CD14-positive monocyte (primary cell): ENCODE data around the gene ZNF511. TPM values are rescaled to one million over a fixed set of nuclear protein-coding genes. Genes with fewer than 3 reads are reported as not detected.

Experiments used
- DNase-seq, 3 donors: peaks; one replicate each; pipeline ENCODE4 v3.0.0-alpha.2; 2011 to 2022
- H2AFZ ChIP-seq: 2 replicates; pipeline ENCODE4 v1.6.0; 2012; ENCODE audit warnings: mild to moderate bottlenecking, low read depth, low read length, inconsistent platforms; ENCODE audit not compliant: insufficient read depth, poor library complexity, severe bottlenecking
- H3K27ac ChIP-seq, 2 donors: 1 replicate in 1 of 2; 2 replicates in 1 of 2; pipeline ENCODE4 v1.5.1; 2012 to 2013; ENCODE audit warnings: low read length in 2 of 2, control low read depth in 1 of 2, inconsistent platforms in 1 of 2, low read depth in 1 of 2, mild to moderate bottlenecking in 1 of 2
- H3K27me3 ChIP-seq, 2 donors: one replicate each; pipeline versions ENCODE4 v1.6.0 to v1.6.1; 2011 to 2013; ENCODE audit warnings: low read length in 2 of 2; ENCODE audit not compliant: control insufficient read depth in 2 of 2, insufficient read depth in 2 of 2
- H3K36me3 ChIP-seq, 2 donors: replicated peaks in 1 of 2; 1 replicate in 1 of 2; 2 replicates in 1 of 2; pipeline versions ENCODE4 v1.5.1 to v1.6.1; 2012 to 2013; ENCODE audit warnings: low read length in 2 of 2, control low read depth in 1 of 2, inconsistent platforms in 1 of 2, mild to moderate bottlenecking in 1 of 2; ENCODE audit not compliant: insufficient read depth in 2 of 2, control insufficient read depth in 1 of 2
- H3K4me1 ChIP-seq, 2 donors: 1 replicate in 1 of 2; 2 replicates in 1 of 2; pipeline versions ENCODE4 v1.5.1 to v1.6.1; 2012 to 2013; ENCODE audit warnings: low read length in 2 of 2, control low read depth in 1 of 2, inconsistent platforms in 1 of 2, mild to moderate bottlenecking in 1 of 2, moderate library complexity in 1 of 2; ENCODE audit not compliant: insufficient read depth in 2 of 2, control insufficient read depth in 1 of 2
- H3K4me2 ChIP-seq: replicated peaks from 2 replicates; pipeline ENCODE3; 2012; ENCODE audit warnings: low read length, moderate library complexity, mild to moderate bottlenecking; ENCODE audit not compliant: poor library complexity, severe bottlenecking; ENCODE audit errors: extremely low read depth
- H3K4me3 ChIP-seq, 3 experiments: fragments of 200-600 bp in 1 of 3; sonication (generic) in 1 of 3; replicated peaks in 1 of 3; 1 replicate in 2 of 3; 2 replicates in 1 of 3; pipeline ENCODE4 v1.5.1; 2011 to 2013; ENCODE audit warnings: low read length in 3 of 3, mild to moderate bottlenecking in 3 of 3, control low read depth in 2 of 3, low read depth in 2 of 3, inconsistent platforms in 1 of 3, moderate library complexity in 1 of 3
- H3K79me2 ChIP-seq: 2 replicates; pipeline ENCODE4 v1.6.0; 2012; ENCODE audit warnings: mild to moderate bottlenecking, control low read depth, inconsistent platforms, low read length, moderate library complexity; ENCODE audit not compliant: insufficient read depth
- H3K9ac ChIP-seq: 2 replicates; pipeline ENCODE4 v1.6.0; 2017; ENCODE audit warnings: low read length, mild to moderate bottlenecking; ENCODE audit not compliant: insufficient read depth, poor library complexity, severe bottlenecking
- H3K9me3 ChIP-seq, 2 donors: replicated peaks in 1 of 2; 1 replicate in 1 of 2; 2 replicates in 1 of 2; pipeline versions ENCODE4 v1.5.1 to v1.6.1; 2012 to 2013; ENCODE audit warnings: low read length in 2 of 2, control low read depth in 1 of 2; ENCODE audit not compliant: control insufficient read depth in 1 of 2, insufficient read depth in 1 of 2
- H4K20me1 ChIP-seq: 2 replicates; pipeline ENCODE4 v1.6.0; 2012; ENCODE audit warnings: mild to moderate bottlenecking, low read length, control low read depth, moderate library complexity; ENCODE audit not compliant: insufficient read depth
- H3K27ac Mint-ChIP-seq, 7 donors: one replicate each; pipeline ENCODE4 v1.8.0; 2020; ENCODE audit warnings: mild to moderate bottlenecking in 7 of 7, mixed read lengths in 7 of 7, moderate library complexity in 6 of 7, inconsistent platforms in 2 of 7
- H3K27me3 Mint-ChIP-seq, 3 donors: one replicate each; pipeline ENCODE4 v1.8.0; 2021 to 2022; ENCODE audit warnings: low read depth in 3 of 3, mild to moderate bottlenecking in 3 of 3, mixed read lengths in 3 of 3, moderate library complexity in 3 of 3, inconsistent platforms in 1 of 3
- H3K36me3 Mint-ChIP-seq, 2 donors: one replicate each; pipeline ENCODE4 v1.8.0; 2020; ENCODE audit warnings: mixed read lengths in 2 of 2, inconsistent platforms in 1 of 2, mild to moderate bottlenecking in 1 of 2
- H3K4me1 Mint-ChIP-seq: one replicate; pipeline ENCODE4 v1.8.0; 2020; ENCODE audit warnings: mild to moderate bottlenecking, mixed read lengths
- H3K4me3 Mint-ChIP-seq, 2 donors: one replicate each; pipeline ENCODE4 v1.8.0; 2020; ENCODE audit warnings: mild to moderate bottlenecking in 2 of 2, mixed read lengths in 2 of 2, moderate library complexity in 1 of 2
- H3K9me3 Mint-ChIP-seq, 7 donors: one replicate each; pipeline ENCODE4 v1.8.0; 2020 to 2022; ENCODE audit warnings: mixed read lengths in 7 of 7, mild to moderate bottlenecking in 6 of 7, moderate library complexity in 6 of 7, inconsistent platforms in 2 of 7
- WGBS: methylation state at CpG from one replicate; pipeline ENCODE4 v1.1.5; 2013; ENCODE audit warnings: missing lambda C conversion rate; ENCODE audit not compliant: insufficient coverage; 5-methylcytosine and 5-hydroxymethylcytosine counted together
- intact Hi-C, 2 donors: fragments of 100-400 bp; cut with micrococcal nuclease; formaldehyde crosslinking; loops; one replicate each; pipeline versions ENCODE4 v1.15.0 to v1.15.1; 2023
- polyA plus RNA-seq, 3 donors: library from polyadenylated mRNA; depleted of rRNA in 1 of 3; unstranded in 2 of 3; stranded (reverse) in 1 of 3; fragments of 300-500 nt in 2 of 3; fragments of >200 nt in 1 of 3; fragmentation: Illumina TruSeq in 2 of 3; gene quantifications; 1 replicate in 2 of 3; 2 replicates in 1 of 3; pipeline ENCODE4 v1.2.3, GENCODE V29; 2012 to 2021
- TF ChIP-seq, protein P1 (sequence below): fragments of 200-600 bp; IDR thresholded peaks from one replicate; pipeline ENCODE4 v1.8.0; 2022; ENCODE audit warnings: antibody characterized with exemption, mild to moderate bottlenecking

The ZNF511 gene
- polyA plus RNA-seq, 3 donors: 30.3 to 118 (median 84.7) TPM

DNA sequence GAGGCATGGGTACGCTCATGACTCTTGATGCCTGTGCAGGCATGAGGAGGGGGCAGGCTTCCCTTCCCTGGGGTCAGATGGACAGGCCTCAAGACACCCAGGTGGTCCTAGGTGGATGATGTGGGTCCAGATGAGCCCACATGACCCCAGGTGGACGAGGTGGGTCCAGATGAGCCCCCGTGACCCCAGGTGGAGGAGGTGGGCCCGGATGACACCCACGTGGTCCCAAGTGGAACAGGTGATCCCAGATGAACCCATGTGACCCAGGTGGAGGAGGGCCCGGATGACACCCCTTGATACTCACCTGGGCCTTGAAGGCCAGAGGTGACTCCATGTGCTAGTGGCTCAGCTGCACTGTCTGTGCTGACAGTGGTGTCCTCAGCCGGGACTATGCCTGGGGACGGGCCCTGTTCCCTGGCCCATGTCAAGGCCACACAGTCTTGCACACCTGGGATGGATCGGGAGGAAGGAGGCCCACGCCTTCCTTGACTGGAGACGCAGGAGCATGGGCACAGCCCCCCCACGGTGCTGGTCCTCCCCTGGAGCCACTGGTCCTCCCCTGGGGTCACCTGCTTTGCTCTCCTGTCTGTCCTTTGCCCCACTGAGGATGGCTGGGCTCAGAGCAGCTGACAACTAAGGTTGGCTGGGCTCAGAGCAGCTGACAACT lies 41.7 kb downstream of the ZNF511 start:
- DNase-seq: no peak
- Histone ChIP-seq H3K36me3 (peaks cover 0 to 7% of the 10 kb centered on the region in 2 donors), H3K27me3 (peaks cover 0 to 8% of the 10 kb centered on the region in 2 donors), H4K20me1 (peaks cover 16% of the 10 kb centered on the region), H3K4me2 (no peak overlapping the region), H3K79me2 (no peaks in the 10 kb centered on the region), H3K9ac (no peak overlapping the region), H3K9me3 (no peaks in the 10 kb centered on the region), H3K4me1 (no peaks in the 10 kb centered on the region), H3K27ac (no peak overlapping the region), H3K4me3 (no peak overlapping the region), H2AFZ (no peak overlapping the region)
- Mint-ChIP-seq H3K4me1 (no peaks in the 10 kb centered on the region), H3K36me3 (peaks cover 0 to 2% of the 10 kb centered on the region in 2 donors), H3K27me3 (peaks cover 7 to 32% (median 18%) of the 10 kb centered on the region in 3 donors), H3K4me3 (no peak overlapping the region), H3K9me3 (peaks cover 0 to 2% (median 0%) of the 10 kb centered on the region in 7 donors), H3K27ac (no peak overlapping the region)
- intact Hi-C loops: no loop called here
- WGBS: 81% methylated on average over 12 of the region's 12 CpGs
- TF ChIP-seq, protein P1, sequence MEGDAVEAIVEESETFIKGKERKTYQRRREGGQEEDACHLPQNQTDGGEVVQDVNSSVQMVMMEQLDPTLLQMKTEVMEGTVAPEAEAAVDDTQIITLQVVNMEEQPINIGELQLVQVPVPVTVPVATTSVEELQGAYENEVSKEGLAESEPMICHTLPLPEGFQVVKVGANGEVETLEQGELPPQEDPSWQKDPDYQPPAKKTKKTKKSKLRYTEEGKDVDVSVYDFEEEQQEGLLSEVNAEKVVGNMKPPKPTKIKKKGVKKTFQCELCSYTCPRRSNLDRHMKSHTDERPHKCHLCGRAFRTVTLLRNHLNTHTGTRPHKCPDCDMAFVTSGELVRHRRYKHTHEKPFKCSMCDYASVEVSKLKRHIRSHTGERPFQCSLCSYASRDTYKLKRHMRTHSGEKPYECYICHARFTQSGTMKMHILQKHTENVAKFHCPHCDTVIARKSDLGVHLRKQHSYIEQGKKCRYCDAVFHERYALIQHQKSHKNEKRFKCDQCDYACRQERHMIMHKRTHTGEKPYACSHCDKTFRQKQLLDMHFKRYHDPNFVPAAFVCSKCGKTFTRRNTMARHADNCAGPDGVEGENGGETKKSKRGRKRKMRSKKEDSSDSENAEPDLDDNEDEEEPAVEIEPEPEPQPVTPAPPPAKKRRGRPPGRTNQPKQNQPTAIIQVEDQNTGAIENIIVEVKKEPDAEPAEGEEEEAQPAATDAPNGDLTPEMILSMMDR: no peak

DNA sequence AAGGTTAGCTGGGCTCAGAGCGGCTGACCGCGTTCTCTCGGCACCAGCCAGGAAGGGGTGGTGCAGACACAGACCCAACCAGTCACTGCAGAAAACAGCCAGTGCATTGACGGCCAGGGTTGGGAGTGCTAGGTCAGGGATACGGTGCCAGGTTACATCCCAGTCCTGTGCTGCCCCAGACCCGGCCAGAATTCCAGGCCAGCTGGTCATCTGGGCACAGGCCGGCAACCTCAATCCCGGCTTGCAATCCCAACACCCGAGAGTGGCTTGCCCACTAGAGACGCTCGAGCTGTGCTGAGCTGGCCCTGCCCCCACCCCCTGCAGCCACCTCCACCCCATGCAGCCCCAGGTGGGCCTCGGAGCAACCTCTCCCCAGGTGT lies 42.2 kb downstream of the ZNF511 start:
- H2AFZ ChIP-seq: no peak overlapping the region
- H3K9me3 ChIP-seq: no peaks in the 10 kb centered on the region
- H4K20me1 ChIP-seq: peaks cover 19% of the 10 kb centered on the region
- Mint-ChIP-seq H3K36me3 (peaks cover under 1 to 2% of the 10 kb centered on the region in 2 donors), H3K4me1 (no peaks in the 10 kb centered on the region), H3K27me3 (peaks cover 4 to 30% (median 18%) of the 10 kb centered on the region in 3 donors), H3K27ac (no peak overlapping the region), H3K4me3 (no peak overlapping the region), H3K9me3 (peaks cover 0 to 2% (median 0%) of the 10 kb centered on the region in 7 donors)
- no peak overlapping the region for H3K9ac ChIP-seq
- H3K27ac ChIP-seq: no peak overlapping the region
- H3K79me2 ChIP-seq: no peaks in the 10 kb centered on the region
- peaks cover 0 to 1% of the 10 kb centered on the region in 2 donors for H3K4me1 ChIP-seq
- intact Hi-C loops: no loop called here
- H3K27me3 ChIP-seq: peaks cover 0 to 3% of the 10 kb centered on the region in 2 donors
- no peak overlapping the region for H3K4me2 ChIP-seq
- no peak overlapping the region for H3K4me3 ChIP-seq
- DNase-seq: no peak
- TF ChIP-seq, protein P1: no peak
- H3K36me3 ChIP-seq: peaks cover 0 to 7% of the 10 kb centered on the region in 2 donors
- WGBS: 57% methylated on average over 12 of the region's 13 CpGs
